ENCODE data around the gene CXCL3. TPM values are rescaled to one million over a fixed set of nuclear protein-coding genes. Genes with fewer than 3 reads are reported as not detected.

CXCL3 gene
- total and polyA plus RNA-seq, 9 of the 15 experiments (the other 6 are each of a cell fraction or from before 2014, with no cell fraction given), result 2.3 to 8.9 (median 6.1) TPM

DNA sequence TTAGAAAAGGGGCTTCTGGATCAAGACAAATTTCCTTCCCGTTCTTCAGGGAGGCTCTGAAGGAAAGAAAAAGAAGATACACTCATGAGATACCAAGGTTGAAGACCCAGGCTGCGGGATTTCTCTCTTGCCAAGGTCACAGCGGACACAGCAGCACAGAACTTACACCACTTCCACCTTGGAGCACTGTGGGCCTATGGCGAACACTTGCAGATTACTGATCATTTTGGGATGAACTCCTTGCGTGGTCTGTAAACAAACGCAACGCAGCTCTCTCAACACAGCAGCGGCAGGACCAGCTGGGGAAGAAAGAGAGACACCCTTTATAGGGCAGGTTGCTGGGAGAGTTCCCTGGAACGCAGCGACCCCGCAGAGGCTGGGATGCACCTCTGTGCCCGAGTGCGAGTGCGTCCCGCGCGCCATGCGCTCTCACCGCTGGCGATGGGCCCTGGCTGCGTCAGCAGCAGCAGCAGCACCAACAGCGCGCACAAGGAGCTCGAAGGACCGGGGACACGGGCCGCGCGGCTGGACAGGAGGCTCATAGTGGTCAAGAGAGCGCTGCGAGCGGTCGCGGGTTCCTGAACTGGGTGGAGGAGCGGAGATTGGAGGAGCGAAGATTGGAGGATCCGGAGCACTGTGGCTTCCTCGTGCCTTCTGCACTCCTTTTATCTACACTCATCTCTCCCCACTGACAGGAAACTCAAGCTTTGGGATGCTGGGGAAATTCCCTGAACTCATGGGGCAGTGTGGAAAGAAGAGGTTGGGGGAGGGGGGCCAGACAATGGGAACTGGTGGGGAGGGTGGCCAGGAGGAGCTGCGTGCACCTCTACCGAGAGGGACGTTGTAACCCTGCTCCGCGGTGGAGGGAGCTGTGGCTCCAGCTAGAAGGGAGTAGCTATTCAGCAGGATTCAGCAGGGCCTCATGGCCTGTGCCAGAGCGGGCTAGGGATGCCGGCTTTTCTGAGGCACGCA is 40.2 kb downstream of the CXCL3 start, which contains the start of gene CXCL5:
CXCL5 (minus strand) TSS at position 638 of the 972 bp plus-strand sequence; CDS start at position 542, 96 bp downstream.
- CTCF ChIA-PET (ENCODE audit: low intra/inter-chr PET ratio), result no interaction called here
- Histone ChIP-seq H3K9me3 (replicated peaks; ENCODE audit: control insufficient read depth, insufficient read depth, low read depth, low read length) (no peaks in the 10 kb centered on the region), H3K4me1 (replicated peaks in 1 of 2; ENCODE audit: control insufficient read depth in 2 of 2, insufficient read depth in 2 of 2, low read length in 2 of 2) (no peaks in the 10 kb centered on the region), H4K20me1 (replicated peaks; ENCODE audit: control insufficient read depth, insufficient read depth, low read length) (no peaks in the 10 kb centered on the region), H3K9me1 (ENCODE audit: control insufficient read depth, insufficient read depth, low read length) (no peaks in the 10 kb centered on the region), H2AFZ (ENCODE audit: low read depth, low read length) (no peak within 1 kb of the TSS), H3K4me3 (no peak within 1 kb of the TSS), H3K27ac (ENCODE audit: extremely low read depth, low read depth, low read length) (no peak within 1 kb of the TSS), H3K79me2 (ENCODE audit: control insufficient read depth, insufficient read depth, low read length) (no peaks in the 10 kb centered on the region), H3K36me3 (ENCODE audit: control insufficient read depth, insufficient read depth, low read length) (no peaks in the 10 kb centered on the region), H3K4me2 (ENCODE audit: insufficient read depth, low read length) (no peak within 1 kb of the TSS), H3K27me3 (ENCODE audit: control insufficient read depth in 2 of 2, insufficient read depth in 2 of 2, low read length in 2 of 2) (no peaks in the 10 kb centered on the region), H3K9ac (ENCODE audit: insufficient read depth in 1 of 2, low read depth in 2 of 2, low read length in 2 of 2) (no peak within 1 kb of the TSS)
- intact Hi-C loops (cut with micrococcal nuclease), result no loop called here
- DNase-seq (ENCODE audit: extremely low read depth in 1 of 4, low spot score in 3 of 4) (no peak), FAIRE-seq (no peak), ATAC-seq (peak; percentile 39; the same call in 1 of the 3 replicates)
- WGBS (ENCODE audit: insufficient coverage, low coverage, missing lambda C conversion rate), result 86% methylated on average over 26 of the region's 46 CpGs
- POLR2A ChIA-PET, result interaction anchor here (0.7 kb wide), 1 partner anchor 1328 kb away, joined by 3 read pairs; no protein-coding TSS in a partner anchor
- in situ Hi-C loops (cut with MboI), result no loop called here
- peak; percentile 84 for TF ChIP-seq ZBTB33 (CRISPR knock-in tag; IDR thresholded peaks at IDR 0.05)
- no peak for TF ChIP-seq MTA3 (IDR thresholded peaks at IDR 0.05; ENCODE audit: borderline replicate concordance)
- BruUV-seq (replicated peaks), result no TSS peak

All from K562 (cell line).